HG03432 (cell line): ENCODE data around the gene DYNLT4.
"Not testable (repeated sequence)": the region's sequence is repeated elsewhere in the genome, so short reads cannot be mapped to it uniquely, and the experiment has no call there.

Source experiments
- ATAC-seq: cut with Tn5 transposase; IDR thresholded peaks from one replicate; pipeline ENCODE4 v1.9.1; 2021; ENCODE audit warnings: mild to moderate bottlenecking, moderate library complexity; ENCODE audit not compliant: unreplicated experiment

Gene DYNLT4

GRCh38 chr1:44766421-44766820 lies 40.7 kb downstream of the DYNLT4 start:
- not testable (repeated sequence) for ATAC-seq

DNA sequence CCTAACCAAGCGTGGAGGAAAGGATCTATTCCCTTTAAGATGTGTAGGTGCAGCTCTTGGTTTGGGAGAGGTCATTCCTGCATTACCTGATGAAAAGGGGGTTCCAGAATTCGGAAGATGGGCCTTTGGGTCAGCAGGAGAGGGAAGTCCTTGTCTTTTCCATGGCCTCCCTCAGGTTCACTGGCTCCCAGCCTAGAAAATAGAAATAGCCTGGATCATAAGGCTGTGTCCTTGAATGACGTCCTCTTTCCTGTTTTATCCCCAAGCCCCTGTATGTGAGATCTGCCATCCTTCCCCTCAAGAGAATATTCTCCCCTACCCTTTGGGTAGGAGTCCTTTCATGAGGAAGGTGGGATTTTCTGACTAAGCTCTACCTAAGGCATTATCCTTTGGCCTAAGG lies 46.3 kb downstream of the DYNLT4 start:
- ATAC-seq = no peak

DNA sequence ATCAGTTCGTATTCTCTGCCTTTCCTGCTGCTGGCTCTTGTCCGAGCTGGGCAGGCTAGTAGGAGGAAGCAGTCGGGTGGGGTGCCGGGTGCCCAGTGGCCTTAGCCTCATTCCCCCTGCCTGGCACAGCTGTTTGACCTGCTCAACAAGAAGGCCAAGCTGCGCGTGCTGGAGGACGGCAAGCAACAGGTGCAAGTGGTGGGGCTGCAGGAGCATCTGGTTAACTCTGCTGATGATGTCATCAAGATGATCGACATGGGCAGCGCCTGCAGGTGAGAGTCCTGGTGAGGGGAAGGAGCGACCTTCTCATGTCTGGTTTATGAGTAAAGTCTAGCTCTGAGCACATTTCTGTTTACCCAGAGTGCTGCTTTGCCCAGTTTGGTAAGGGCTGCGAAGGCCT lies 48.1 kb downstream of the DYNLT4 start:
- ATAC-seq = no peak

DNA sequence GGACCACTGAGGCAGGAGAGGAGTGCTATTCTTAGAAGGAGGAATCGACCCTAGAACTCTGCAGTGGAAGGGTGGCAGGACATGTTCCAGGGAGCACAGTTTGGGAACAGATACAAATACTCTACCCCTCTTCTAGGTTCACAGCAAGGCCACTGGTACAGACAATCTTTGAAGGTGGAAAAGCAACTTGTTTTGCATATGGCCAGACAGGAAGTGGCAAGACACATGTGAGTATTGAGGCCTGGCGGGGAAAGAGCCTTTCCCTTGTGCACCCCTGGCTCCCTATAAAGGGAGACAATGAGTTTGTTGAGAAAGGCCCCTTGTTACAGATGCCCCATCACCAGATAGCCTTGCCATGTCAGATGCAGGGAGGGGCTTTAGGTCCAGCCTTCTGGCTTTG lies 49.7 kb downstream of the DYNLT4 start:
- no peak for ATAC-seq
